ENCODE data around the gene TPK1. TPM values are rescaled to one million over a fixed set of nuclear protein-coding genes. Genes with fewer than 3 reads are reported as not detected.

Gene TPK1
- 3.8 and 6.9 TPM in 2 replicates for polyA plus RNA-seq

GRCh38 chr7:144835652-144836544 lies at the start of gene TPK1:
TPK1 (minus strand) TSS chr7:144836053; CDS start chr7:144835602, 451 bp downstream.

GRCh38 chr7:144403649-144404061 lies 432.2 kb downstream of the TPK1 start, which contains the start of gene NOBOX:
NOBOX (minus strand) TSS chr7:144403693.

